Measurements from ENCODE around the gene METTL9.
"Not testable (repeated sequence)": the region's sequence is repeated elsewhere in the genome, so short reads cannot be mapped to it uniquely, and the experiment has no call there.

METTL9 gene

DNA sequence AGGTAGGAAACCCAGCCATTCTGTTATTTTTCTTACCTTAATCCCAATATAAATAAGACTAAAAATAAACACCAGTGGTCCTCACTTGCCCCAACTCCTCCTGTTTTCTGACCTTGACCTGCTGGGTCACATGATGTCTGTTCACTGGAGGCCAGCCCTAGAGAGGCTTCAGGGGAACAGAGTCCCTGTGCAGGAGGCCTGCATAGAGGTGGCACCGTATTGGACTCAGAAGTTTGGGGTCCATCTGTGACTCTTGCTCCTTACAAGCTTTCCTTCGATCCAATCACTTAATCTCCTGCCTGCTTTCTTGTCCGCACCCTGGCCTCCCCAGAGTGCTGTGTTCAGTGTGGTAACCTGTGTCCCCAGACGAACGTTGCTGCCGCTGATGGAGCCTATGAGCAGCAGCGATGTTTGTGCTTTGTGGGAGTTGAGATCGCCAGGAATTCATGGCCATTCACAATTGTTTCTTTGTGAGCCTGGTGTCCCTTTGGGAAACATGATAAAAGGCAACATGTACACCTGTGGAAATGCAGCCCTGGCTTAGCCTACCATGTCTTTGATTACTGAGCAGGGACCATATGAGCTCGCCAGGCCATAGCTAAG is 48.3 kb downstream of the METTL9 start:
- no peak overlapping the region for H3K4me3 ChIP-seq (ENCODE audit: low read depth, low read length)
- in situ Hi-C loops (cut with HindIII; ENCODE audit: low sequenced_read_pairs): loop anchor here (5.0 kb wide), 2 partner anchors 60 to 65 kb away; no protein-coding TSS in a partner anchor
- TF ChIP-seq, protein P1, sequence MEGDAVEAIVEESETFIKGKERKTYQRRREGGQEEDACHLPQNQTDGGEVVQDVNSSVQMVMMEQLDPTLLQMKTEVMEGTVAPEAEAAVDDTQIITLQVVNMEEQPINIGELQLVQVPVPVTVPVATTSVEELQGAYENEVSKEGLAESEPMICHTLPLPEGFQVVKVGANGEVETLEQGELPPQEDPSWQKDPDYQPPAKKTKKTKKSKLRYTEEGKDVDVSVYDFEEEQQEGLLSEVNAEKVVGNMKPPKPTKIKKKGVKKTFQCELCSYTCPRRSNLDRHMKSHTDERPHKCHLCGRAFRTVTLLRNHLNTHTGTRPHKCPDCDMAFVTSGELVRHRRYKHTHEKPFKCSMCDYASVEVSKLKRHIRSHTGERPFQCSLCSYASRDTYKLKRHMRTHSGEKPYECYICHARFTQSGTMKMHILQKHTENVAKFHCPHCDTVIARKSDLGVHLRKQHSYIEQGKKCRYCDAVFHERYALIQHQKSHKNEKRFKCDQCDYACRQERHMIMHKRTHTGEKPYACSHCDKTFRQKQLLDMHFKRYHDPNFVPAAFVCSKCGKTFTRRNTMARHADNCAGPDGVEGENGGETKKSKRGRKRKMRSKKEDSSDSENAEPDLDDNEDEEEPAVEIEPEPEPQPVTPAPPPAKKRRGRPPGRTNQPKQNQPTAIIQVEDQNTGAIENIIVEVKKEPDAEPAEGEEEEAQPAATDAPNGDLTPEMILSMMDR (IDR thresholded peaks at IDR 0.05; ENCODE audit: low read depth, low read length, missing control alignments): no peak
- no peak for DNase-seq (ENCODE audit: low read depth)

DNA sequence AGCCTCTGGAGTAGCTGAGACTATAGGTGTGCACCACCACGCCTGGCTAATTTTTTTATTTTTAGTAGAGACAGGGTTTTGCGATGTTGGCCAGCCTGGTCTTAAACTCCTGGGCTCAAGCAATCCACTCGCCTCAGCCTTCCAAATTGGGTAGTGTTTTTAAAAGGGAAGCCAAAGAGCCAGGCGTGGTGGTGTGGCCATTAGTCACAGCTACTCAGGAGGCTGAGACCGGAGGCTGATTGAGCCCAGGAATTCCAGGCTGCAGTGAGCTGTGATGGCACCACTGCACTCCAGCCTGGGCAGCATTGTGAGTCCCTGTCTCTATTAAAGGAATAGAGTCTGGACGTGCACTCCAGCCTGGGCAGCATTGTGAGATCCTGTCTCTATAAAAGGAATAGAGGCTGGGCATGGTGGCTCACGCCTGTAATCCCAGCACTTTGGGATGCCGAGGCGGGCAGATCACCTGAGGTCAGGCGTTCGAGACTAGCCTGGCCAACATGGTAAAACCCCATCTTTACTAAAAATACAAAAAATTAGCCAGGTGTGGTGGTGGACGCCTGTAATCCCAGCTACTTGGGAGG is 50.5 kb downstream of the METTL9 start:
- not testable (repeated sequence) for DNase-seq (ENCODE audit: low read depth); H3K4me3 ChIP-seq (ENCODE audit: low read depth, low read length)
- in situ Hi-C loops (cut with HindIII; ENCODE audit: low sequenced_read_pairs): loop anchor here (5.0 kb wide), 2 partner anchors 57 to 68 kb away; no protein-coding TSS in a partner anchor

DNA sequence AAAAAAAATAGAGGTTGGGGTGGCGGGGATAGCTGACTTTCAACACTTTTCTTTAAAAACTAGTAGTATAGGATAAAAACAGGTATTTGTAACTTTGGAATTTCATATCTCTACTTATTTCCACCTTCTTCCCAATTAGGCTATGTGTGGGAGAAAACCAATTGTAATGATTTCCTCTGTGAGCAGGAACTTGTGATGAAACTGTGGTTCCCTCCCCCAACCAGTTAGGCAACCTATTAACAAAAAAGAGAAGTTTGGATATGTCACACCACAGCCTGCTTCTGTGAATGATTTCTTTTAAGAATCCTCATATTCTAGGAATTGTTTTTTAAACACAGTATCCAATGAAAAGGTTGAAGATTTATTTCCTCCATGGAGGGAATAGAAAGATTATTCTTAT is 51.1 kb downstream of the METTL9 start:
- DNase-seq (ENCODE audit: low read depth): no peak
- TF ChIP-seq, protein P1 (IDR thresholded peaks at IDR 0.05; ENCODE audit: low read depth, low read length, missing control alignments): no peak
- in situ Hi-C loops (cut with HindIII; ENCODE audit: low sequenced_read_pairs): no loop called here
- no peak overlapping the region for H3K4me3 ChIP-seq (ENCODE audit: low read depth, low read length)

DNA sequence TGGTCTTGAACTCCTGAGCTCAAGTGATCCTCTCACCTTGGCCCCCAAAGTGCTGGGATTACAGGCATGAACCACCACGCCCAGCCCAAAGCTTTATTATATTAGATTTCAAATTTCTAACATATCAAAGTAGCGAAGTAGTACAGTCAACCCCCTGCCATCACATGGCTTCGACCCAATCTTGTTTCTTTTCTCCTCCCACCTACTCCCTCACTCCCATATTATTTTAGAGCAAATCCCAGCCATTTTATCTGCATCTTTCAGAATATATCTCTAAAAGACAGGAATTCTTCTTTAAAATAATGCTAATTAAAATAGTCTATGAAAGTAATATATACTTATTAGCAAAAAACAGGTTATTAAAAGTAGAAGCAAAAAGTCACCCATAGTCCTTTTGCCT is 52.1 kb downstream of the METTL9 start:
- in situ Hi-C loops (cut with HindIII; ENCODE audit: low sequenced_read_pairs): no loop called here
- H3K4me3 ChIP-seq (ENCODE audit: low read depth, low read length): no peak overlapping the region
- no peak for DNase-seq (ENCODE audit: low read depth)
- TF ChIP-seq, protein P1 (IDR thresholded peaks at IDR 0.05; ENCODE audit: low read depth, low read length, missing control alignments): no peak

DNA sequence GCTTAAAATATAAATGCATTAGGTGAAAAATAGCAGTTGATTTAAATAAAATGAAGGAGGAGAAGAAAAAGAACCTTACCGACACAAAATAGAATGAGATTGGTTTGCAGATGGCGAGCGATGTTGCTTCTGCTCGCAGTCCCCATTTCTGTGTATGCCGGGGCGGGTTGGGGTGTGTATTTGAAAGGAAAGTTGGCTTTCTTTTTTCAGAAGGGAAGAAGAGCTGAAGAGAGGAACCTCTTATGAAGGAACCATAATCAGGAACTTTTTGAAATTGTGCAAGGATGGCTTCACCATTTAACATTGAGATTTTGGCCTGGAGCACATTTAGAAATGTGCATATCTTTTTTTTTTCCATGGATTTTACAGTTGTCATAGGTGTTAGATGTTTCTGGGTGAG is 53.1 kb downstream of the METTL9 start, which contains the start of gene IGSF6:
Gene IGSF6, minus strand, starts transcription at position 156 of the 400 bp plus-strand sequence. Its CDS starts 10 bp downstream, at position 146.
- H3K4me3 ChIP-seq (ENCODE audit: low read depth, low read length): no peak within 1 kb of the TSS
- in situ Hi-C loops (cut with HindIII; ENCODE audit: low sequenced_read_pairs): no loop called here
- TF ChIP-seq, protein P1 (IDR thresholded peaks at IDR 0.05; ENCODE audit: low read depth, low read length, missing control alignments): no peak
- no peak for DNase-seq (ENCODE audit: low read depth)

DNA sequence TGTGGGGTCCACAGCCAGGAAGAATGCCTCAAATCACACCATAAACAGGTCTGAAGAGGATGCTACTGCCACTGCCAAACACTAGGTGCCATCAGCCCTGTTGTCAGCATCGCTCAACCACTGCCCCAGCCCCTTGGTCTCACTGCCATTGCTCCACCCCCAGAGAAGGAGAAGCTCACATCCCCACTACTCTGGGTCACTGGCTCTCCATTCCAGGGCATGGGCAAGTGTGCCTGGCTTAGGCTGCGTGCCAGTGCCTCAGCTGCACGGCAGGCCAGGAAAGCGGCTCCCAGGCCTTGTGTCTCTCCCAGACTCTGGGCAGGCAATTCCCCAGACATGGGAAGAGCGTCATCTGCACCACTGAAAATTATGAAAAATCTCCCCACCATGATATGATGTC is 54.2 kb downstream of the METTL9 start:
- no peak overlapping the region for H3K4me3 ChIP-seq (ENCODE audit: low read depth, low read length)
- no peak for DNase-seq (ENCODE audit: low read depth)
- TF ChIP-seq, protein P1 (IDR thresholded peaks at IDR 0.05; ENCODE audit: low read depth, low read length, missing control alignments): no peak
- in situ Hi-C loops (cut with HindIII; ENCODE audit: low sequenced_read_pairs): no loop called here

DNA sequence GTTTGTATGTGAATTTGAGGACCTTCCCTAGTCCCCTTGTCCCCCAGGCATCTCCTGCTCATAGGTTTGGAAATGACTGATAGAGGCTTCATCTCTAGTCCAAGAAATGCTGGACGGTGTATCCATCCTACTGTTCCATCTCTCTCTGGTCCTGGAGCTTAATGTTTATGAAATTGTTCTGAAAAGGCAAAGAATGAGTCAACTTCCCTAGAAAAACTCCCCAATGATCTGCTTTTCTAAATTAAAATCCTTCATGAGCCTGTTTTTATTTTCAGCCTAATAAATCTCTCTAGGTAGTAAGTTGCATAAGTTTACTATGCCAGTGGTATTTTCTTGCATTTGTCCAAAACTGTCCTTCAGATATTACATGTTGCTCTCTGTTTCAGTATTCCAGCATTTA is 55.1 kb downstream of the METTL9 start:
- TF ChIP-seq, protein P1 (IDR thresholded peaks at IDR 0.05; ENCODE audit: low read depth, low read length, missing control alignments): no peak
- DNase-seq (ENCODE audit: low read depth): no peak
- in situ Hi-C loops (cut with HindIII; ENCODE audit: low sequenced_read_pairs): no loop called here

More for the DNA sequence above, 55.1 kb downstream of the METTL9 start:
- no peak overlapping the region for H3K4me3 ChIP-seq (ENCODE audit: low read depth, low read length)
